22Rv1 (cell line): ENCODE data around the gene CDK14.

Experiments
- ZFX ChIP-seq: fragments of 450-650 bp; IDR thresholded peaks from 2 replicates; pipeline ENCODE4 v1.6.1; 2017; ENCODE audit warnings: antibody characterized with exemption, borderline replicate concordance
- TF ChIP-seq, protein P1 (sequence below): fragments of 450-650 bp; IDR thresholded peaks from 2 replicates; pipeline ENCODE4 v1.5.1; 2017; ENCODE audit warnings: mild to moderate bottlenecking

DNA sequence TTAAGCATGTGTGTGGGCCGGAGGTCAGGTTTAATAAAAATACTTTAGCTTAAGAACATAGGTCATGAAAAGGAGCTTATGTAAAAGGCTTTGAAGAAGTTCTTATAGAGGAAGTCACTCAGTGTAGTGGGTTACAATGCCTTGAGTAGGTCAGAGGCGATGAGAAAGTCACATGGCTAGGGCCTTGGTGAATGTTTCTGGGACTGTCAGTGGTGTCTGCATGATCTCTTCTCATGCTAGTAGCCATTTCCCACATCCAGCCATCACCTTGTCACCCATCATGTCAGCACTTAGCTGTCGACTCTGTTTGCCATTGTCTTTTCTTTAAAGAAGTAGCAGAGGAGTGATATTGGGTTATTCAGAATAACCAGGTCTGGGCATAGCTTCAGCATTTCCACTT is 236.6 kb downstream of the CDK14 start:
- TF ChIP-seq, protein P1, sequence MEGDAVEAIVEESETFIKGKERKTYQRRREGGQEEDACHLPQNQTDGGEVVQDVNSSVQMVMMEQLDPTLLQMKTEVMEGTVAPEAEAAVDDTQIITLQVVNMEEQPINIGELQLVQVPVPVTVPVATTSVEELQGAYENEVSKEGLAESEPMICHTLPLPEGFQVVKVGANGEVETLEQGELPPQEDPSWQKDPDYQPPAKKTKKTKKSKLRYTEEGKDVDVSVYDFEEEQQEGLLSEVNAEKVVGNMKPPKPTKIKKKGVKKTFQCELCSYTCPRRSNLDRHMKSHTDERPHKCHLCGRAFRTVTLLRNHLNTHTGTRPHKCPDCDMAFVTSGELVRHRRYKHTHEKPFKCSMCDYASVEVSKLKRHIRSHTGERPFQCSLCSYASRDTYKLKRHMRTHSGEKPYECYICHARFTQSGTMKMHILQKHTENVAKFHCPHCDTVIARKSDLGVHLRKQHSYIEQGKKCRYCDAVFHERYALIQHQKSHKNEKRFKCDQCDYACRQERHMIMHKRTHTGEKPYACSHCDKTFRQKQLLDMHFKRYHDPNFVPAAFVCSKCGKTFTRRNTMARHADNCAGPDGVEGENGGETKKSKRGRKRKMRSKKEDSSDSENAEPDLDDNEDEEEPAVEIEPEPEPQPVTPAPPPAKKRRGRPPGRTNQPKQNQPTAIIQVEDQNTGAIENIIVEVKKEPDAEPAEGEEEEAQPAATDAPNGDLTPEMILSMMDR, result no peak
- no peak for TF ChIP-seq ZFX
